ENCODE measurements around the gene PKHD1. TPM values are rescaled to one million over a fixed set of nuclear protein-coding genes. Genes with fewer than 3 reads are reported as not detected.
A peak's percentile ranks its signal among the peaks of the same experiment; 100 is the strongest.

PKHD1 gene
- total RNA-seq, 1 experiment from 2014 or later, result 0.43 TPM

- H3K36me3 ChIP-seq (ENCODE audit: insufficient read depth, low read length, poor library complexity, severe bottlenecking), result no peaks in the 10 kb centered on the region
- no peak overlapping the region for H3K27ac ChIP-seq (ENCODE audit: low read depth, low read length, poor library complexity, severe bottlenecking)
- H3K9me3 ChIP-seq (ENCODE audit: low read depth, low read length, poor library complexity, severe bottlenecking), result no peaks in the 10 kb centered on the region
- DNase-seq (ENCODE audit: low spot score), result no peak
- CTCF ChIA-PET, result no interaction called here
- no TSS peak for BruUV-seq (replicated peaks)
- H3K27me3 ChIP-seq (replicated peaks; ENCODE audit: insufficient read depth, low read depth, low read length, poor library complexity), result no peaks in the 10 kb centered on the region
- intact Hi-C loops (cut with micrococcal nuclease; ENCODE audit: unreplicated experiment), result no loop called here
- POLR2A ChIA-PET (ENCODE audit: low non-redundant PET), result interaction anchor here (0.6 kb wide), 1 partner anchor 376 kb away, joined by 3 read pairs; no protein-coding TSS in a partner anchor
- no peaks in the 10 kb centered on the region for H3K4me1 ChIP-seq (ENCODE audit: insufficient read depth, low read length, poor library complexity, severe bottlenecking)
- no peak for TF ChIP-seq EZH2 (IDR thresholded peaks at IDR 0.05; ENCODE audit: borderline replicate concordance, low read depth, low read length, poor library complexity, severe bottlenecking)
- no peak for TF ChIP-seq CTCF (conservative IDR thresholded peaks at IDR 0.05; ENCODE audit: low read depth, low read length)
- H3K4me3 ChIP-seq (ENCODE audit: low read depth, low read length, poor library complexity, severe bottlenecking), result no peak overlapping the region
These were observed 466.4 kb downstream of the PKHD1 start for GRCh38 chr6:51620971-51621370.

GRCh38 chr6:51619042-51619799 lies 468.2 kb downstream of the PKHD1 start:
- Histone ChIP-seq H3K4me1 (ENCODE audit: insufficient read depth, low read length, poor library complexity, severe bottlenecking) (peaks cover 3% of the 10 kb centered on the region), H3K36me3 (ENCODE audit: insufficient read depth, low read length, poor library complexity, severe bottlenecking) (no peaks in the 10 kb centered on the region), H3K4me3 (ENCODE audit: low read depth, low read length, poor library complexity, severe bottlenecking) (no peak overlapping the region), H3K27ac (ENCODE audit: low read depth, low read length, poor library complexity, severe bottlenecking) (no peak overlapping the region), H3K9me3 (ENCODE audit: low read depth, low read length, poor library complexity, severe bottlenecking) (no peaks in the 10 kb centered on the region), H3K27me3 (replicated peaks; ENCODE audit: insufficient read depth, low read depth, low read length, poor library complexity) (no peaks in the 10 kb centered on the region)
- POLR2A ChIA-PET (ENCODE audit: low non-redundant PET), result no interaction called here
- no peak for TF ChIP-seq CTCF (conservative IDR thresholded peaks at IDR 0.05; ENCODE audit: low read depth, low read length)
- no peak for TF ChIP-seq EZH2 (IDR thresholded peaks at IDR 0.05; ENCODE audit: borderline replicate concordance, low read depth, low read length, poor library complexity, severe bottlenecking)
- intact Hi-C loops (cut with micrococcal nuclease; ENCODE audit: unreplicated experiment), result no loop called here
- CTCF ChIA-PET, result interaction anchor here (0.9 kb wide), 1 partner anchor 430 kb away, joined by 3 read pairs; no protein-coding TSS in a partner anchor
- DNase-seq (ENCODE audit: low spot score), result no peak
- BruUV-seq (replicated peaks), result no TSS peak

GRCh38 chr6:51618563-51618962 lies 468.9 kb downstream of the PKHD1 start:
- TF ChIP-seq EZH2 (IDR thresholded peaks at IDR 0.05; ENCODE audit: borderline replicate concordance, low read depth, low read length, poor library complexity, severe bottlenecking) (no peak), CTCF (conservative IDR thresholded peaks at IDR 0.05; ENCODE audit: low read depth, low read length) (peak; percentile 56)
- no TSS peak for BruUV-seq (replicated peaks)
- no peak overlapping the region for H3K27ac ChIP-seq (ENCODE audit: low read depth, low read length, poor library complexity, severe bottlenecking)
- peaks cover 3% of the 10 kb centered on the region for H3K4me1 ChIP-seq (ENCODE audit: insufficient read depth, low read length, poor library complexity, severe bottlenecking)
- intact Hi-C loops (cut with micrococcal nuclease; ENCODE audit: unreplicated experiment), result no loop called here
- H3K9me3 ChIP-seq (ENCODE audit: low read depth, low read length, poor library complexity, severe bottlenecking), result no peaks in the 10 kb centered on the region
- ChIA-PET POLR2A (ENCODE audit: low non-redundant PET) (no interaction called here), CTCF (interaction anchor here (0.9 kb wide), 1 partner anchor 431 kb away, joined by 3 read pairs; no protein-coding TSS in a partner anchor)
- DNase-seq (ENCODE audit: low spot score), result peak; percentile 29
- no peak overlapping the region for H3K4me3 ChIP-seq (ENCODE audit: low read depth, low read length, poor library complexity, severe bottlenecking)
- no peaks in the 10 kb centered on the region for H3K27me3 ChIP-seq (replicated peaks; ENCODE audit: insufficient read depth, low read depth, low read length, poor library complexity)
- no peaks in the 10 kb centered on the region for H3K36me3 ChIP-seq (ENCODE audit: insufficient read depth, low read length, poor library complexity, severe bottlenecking)
